OCI-LY3 (cell line): Measurements from ENCODE around the gene ZNF444.

Experiments used
- CTCF ChIP-seq: fragments of 200-600, 300-600 bp; sonication (generic); IDR thresholded peaks from 2 replicates; pipeline ENCODE4 v1.5.1; 2014; ENCODE audit warnings: antibody characterized with exemption, low read length, low read depth
- EZH2phosphoT487 ChIP-seq: fragments of 200-600 bp; shearing (Covaris generic); IDR thresholded peaks from 2 replicates; pipeline ENCODE4 v1.6.1; 2018; ENCODE audit warnings: antibody characterized with exemption, mixed run types, low read depth

- TF ChIP-seq CTCF, result no peak
- TF ChIP-seq EZH2phosphoT487, result no peak
Measured at GRCh38 chr19:56138069-56138468, 3.0 kb upstream of the ZNF444 start.
